HepG2 (cell line): ENCODE results near the gene CALY. TPM values are rescaled to one million over a fixed set of nuclear protein-coding genes. Genes with fewer than 3 reads are reported as not detected.

Source experiments
- ATAC-seq: fragments of 200-7000 bp; cut with Tn5 transposase; 3 replicates; pipeline ENCODE4 v1.9.1; 2020; ENCODE audit warnings: mild to moderate bottlenecking, moderate library complexity
- BruUV-seq: library from RNA; stranded (reverse); fragments of 400-500 nt; replicated peaks from 2 replicates; lab custom pipeline; 2021; lab: Mats Ljungman, UMichigan
- CTCF ChIA-PET: fragments of 300-600 bp; formaldehyde crosslinking; extraction: SDS; loops from one replicate; lab custom pipeline; 2021; ENCODE audit warnings: low total read pairs, inconsistent platforms, low intra/inter-chr PET ratio; lab: Yijun Ruan, JAX
- POLR2A ChIA-PET: fragments of 350-600 bp; sonication (Branson Sonifier 250); formaldehyde crosslinking; loops from one replicate; lab custom pipeline; 2020; ENCODE audit warnings: antibody characterized with exemption, inconsistent platforms; lab: Yijun Ruan, JAX
- DNase-seq: peaks from one replicate; pipeline ENCODE4 v3.0.0-alpha.2; 2015; ENCODE audit warnings: low spot score
- FAIRE-seq: peaks from 3 replicates; lab custom pipeline; 2011; peaks lifted over from hg19 to GRCh38; lab: Jason Lieb, UNC
- H2AFZ ChIP-seq: one replicate; pipeline ENCODE4 v1.6.1; 2011; ENCODE audit warnings: low read length, inconsistent platforms
- H3K27ac ChIP-seq: fragments of 300-600 bp; 3 replicates; pipeline ENCODE4 v1.8.0; 2011; ENCODE audit warnings: mixed run types, mild to moderate bottlenecking, mixed read lengths, low read length, inconsistent platforms; ENCODE audit not compliant: insufficient read depth; ENCODE audit errors: extremely low read length
- H3K27me3 ChIP-seq, 2 experiments: fragments of 200-600 bp in 1 of 2; 2 replicates in 1 of 2; 3 replicates in 1 of 2; pipeline versions ENCODE4 v1.6.0 to v1.8.0; 2011; ENCODE audit warnings: low read length in 2 of 2, mild to moderate bottlenecking in 2 of 2, moderate library complexity in 2 of 2, inconsistent platforms in 1 of 2; ENCODE audit not compliant: insufficient read depth in 2 of 2, control insufficient read depth in 1 of 2
- H3K36me3 ChIP-seq, 2 experiments: fragments of 200-600 bp in 1 of 2; replicated peaks in 1 of 2; 2 replicates in 1 of 2; 3 replicates in 1 of 2; pipeline versions ENCODE4 v1.5.1 to v1.8.0; 2011; ENCODE audit warnings: low read length in 2 of 2, inconsistent platforms in 1 of 2; ENCODE audit not compliant: insufficient read depth in 2 of 2, control insufficient read depth in 1 of 2
- H3K4me1 ChIP-seq: 2 replicates; pipeline ENCODE4 v1.5.1; 2012; ENCODE audit warnings: low read length, inconsistent platforms; ENCODE audit not compliant: insufficient read depth
- H3K4me2 ChIP-seq: 2 replicates; pipeline ENCODE4 v1.6.0; 2011; ENCODE audit warnings: low read depth, low read length, inconsistent platforms
- H3K4me3 ChIP-seq, 3 experiments: fragments of 200-600 bp in 1 of 3; sonication (generic), shearing (Covaris generic) in 1 of 3; replicated peaks in 1 of 3; 2 replicates each; pipeline ENCODE4 v1.5.1; 2011 to 2016; ENCODE audit warnings: low read length in 3 of 3, inconsistent platforms in 2 of 3, low read depth in 2 of 3, mild to moderate bottlenecking in 2 of 3, control low read depth in 1 of 3, mixed read lengths in 1 of 3; ENCODE audit not compliant: insufficient read depth in 1 of 3
- H3K79me2 ChIP-seq: one replicate; pipeline ENCODE4 v1.6.1; 2011; ENCODE audit warnings: low read length, inconsistent platforms; ENCODE audit not compliant: insufficient read depth
- H3K9ac ChIP-seq: 2 replicates; pipeline ENCODE4 v1.6.0; 2011; ENCODE audit warnings: mild to moderate bottlenecking, low read depth, low read length, inconsistent platforms; ENCODE audit not compliant: insufficient read depth
- H3K9me3 ChIP-seq: 2 replicates; pipeline ENCODE4 v1.5.1; 2012; ENCODE audit warnings: mild to moderate bottlenecking, low read length
- H4K20me1 ChIP-seq: 2 replicates; pipeline ENCODE4 v1.6.0; 2011; ENCODE audit warnings: inconsistent platforms, mild to moderate bottlenecking, low read length, moderate library complexity; ENCODE audit not compliant: insufficient read depth
- MTA1 ChIP-seq: sonication (generic); formaldehyde crosslinking; IDR thresholded peaks from 2 replicates; pipeline ENCODE4 v1.4.0; 2020; ENCODE audit warnings: missing genetic modification reagents, mild to moderate bottlenecking, borderline replicate concordance
- RFXANK ChIP-seq: IDR thresholded peaks from 2 replicates; pipeline ENCODE4 v1.6.1; 2016
- ZNF101 ChIP-seq: sonication (generic); formaldehyde crosslinking; IDR thresholded peaks from 2 replicates; pipeline ENCODE4 v1.4.0; 2020; ENCODE audit warnings: mild to moderate bottlenecking, low read depth, missing genetic modification reagents, borderline replicate concordance
- WGBS: methylation state at CpG from one replicate; pipeline ENCODE4 v1.1.6; 2017; ENCODE audit warnings: low lambda C conversion rate; 5-methylcytosine and 5-hydroxymethylcytosine counted together
- in situ Hi-C: cut with HindIII; loops from 2 replicates; pipeline ENCODE4 v1.10.0; 2017; ENCODE audit warnings: low pct_unique_long_range_greater_than_20kb; ENCODE audit not compliant: extremely low pct_ligation_motif_present
- intact Hi-C: fragments of 100-400 bp; cut with micrococcal nuclease; formaldehyde crosslinking; loops from one replicate; pipeline ENCODE4 v1.10.0; 2022; ENCODE audit not compliant: unreplicated experiment
- polyA plus RNA-seq, 8 experiments: library from polyadenylated mRNA; depleted of rRNA in 3 of 8; stranded (reverse) in 7 of 8; unstranded in 1 of 8; fragments of >200 nt; fragmentation: Illumina TruSeq in 4 of 8; extraction: Trizol in 4 of 8; gene quantifications; 2 replicates each; pipeline versions ENCODE4 v1.2.1 to v1.2.3, GENCODE V29; 2011 to 2016; ENCODE audit warnings: low read depth in 4 of 8, missing spikeins in 1 of 8, mixed read lengths in 1 of 8; ENCODE audit not compliant: insufficient read depth in 1 of 8
- total RNA-seq, 5 experiments: library from RNA; depleted of rRNA; stranded (reverse); fragments of >200 nt; fragmentation: Illumina TruSeq; extraction: Trizol; gene quantifications; 2 replicates each; pipeline ENCODE4 v1.2.3, GENCODE V29; 2016; ENCODE audit warnings: low read depth in 1 of 5
- TF ChIP-seq, protein P1 (sequence below): sonication (generic); formaldehyde crosslinking; IDR thresholded peaks from 2 replicates; pipeline ENCODE4 v1.5.1; 2020; ENCODE audit warnings: mild to moderate bottlenecking, moderate library complexity, missing genetic modification reagents
- TF ChIP-seq, protein P2 (sequence below): sonication (generic); formaldehyde crosslinking; IDR thresholded peaks from 2 replicates; pipeline ENCODE4 v1.8.0; 2022; ENCODE audit warnings: mild to moderate bottlenecking, missing genetic modification reagents; ENCODE audit not compliant: insufficient replicate concordance
- TF ChIP-seq, protein P3 (sequence below): IDR thresholded peaks from 2 replicates; pipeline ENCODE4 v1.4.0; 2020; ENCODE audit warnings: mild to moderate bottlenecking, missing genetic modification reagents
- TF ChIP-seq, protein P4 (sequence below): sonication (generic); formaldehyde crosslinking; IDR thresholded peaks from 2 replicates; pipeline ENCODE4 v1.5.0; 2020; ENCODE audit warnings: missing genetic modification reagents, mild to moderate bottlenecking, borderline replicate concordance

Gene CALY
- total and polyA plus RNA-seq, 2 of the 13 experiments (the other 11 are each of a cell fraction or from before 2014, with no cell fraction given): 0.08 TPM; not detected in 1

DNA sequence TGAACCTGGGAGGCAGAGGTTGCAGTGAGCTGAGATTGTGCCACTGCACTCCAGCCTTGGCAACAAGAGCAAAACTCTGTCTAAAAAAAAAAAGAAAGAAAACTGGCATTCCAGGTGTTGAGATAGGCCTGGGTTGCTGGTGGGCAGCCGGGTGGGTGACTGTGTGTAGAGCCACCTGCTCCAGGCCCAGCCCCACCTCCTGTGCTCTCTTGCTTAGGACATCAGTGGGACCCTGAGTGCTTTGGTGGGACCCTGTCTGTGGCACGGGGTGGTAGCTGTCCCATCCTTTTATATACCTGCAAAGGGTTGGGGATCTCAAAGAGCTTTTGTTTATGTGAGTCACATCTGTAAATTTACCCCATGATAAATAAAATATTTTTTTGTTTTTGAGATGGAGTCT, 48.5 kb upstream of the CALY start:
- no peaks in the 10 kb centered on the region for H3K9me3 ChIP-seq
- no peak overlapping the region for H3K9ac ChIP-seq
- ChIA-PET CTCF (no interaction called here), POLR2A (no interaction called here)
- FAIRE-seq: no peak
- no peak for DNase-seq
- in situ Hi-C loops (no loop called here), intact Hi-C loops (no loop called here)
- H3K4me2 ChIP-seq: no peak overlapping the region
- no peaks in the 10 kb centered on the region for H3K36me3 ChIP-seq
- TF ChIP-seq, protein P1, sequence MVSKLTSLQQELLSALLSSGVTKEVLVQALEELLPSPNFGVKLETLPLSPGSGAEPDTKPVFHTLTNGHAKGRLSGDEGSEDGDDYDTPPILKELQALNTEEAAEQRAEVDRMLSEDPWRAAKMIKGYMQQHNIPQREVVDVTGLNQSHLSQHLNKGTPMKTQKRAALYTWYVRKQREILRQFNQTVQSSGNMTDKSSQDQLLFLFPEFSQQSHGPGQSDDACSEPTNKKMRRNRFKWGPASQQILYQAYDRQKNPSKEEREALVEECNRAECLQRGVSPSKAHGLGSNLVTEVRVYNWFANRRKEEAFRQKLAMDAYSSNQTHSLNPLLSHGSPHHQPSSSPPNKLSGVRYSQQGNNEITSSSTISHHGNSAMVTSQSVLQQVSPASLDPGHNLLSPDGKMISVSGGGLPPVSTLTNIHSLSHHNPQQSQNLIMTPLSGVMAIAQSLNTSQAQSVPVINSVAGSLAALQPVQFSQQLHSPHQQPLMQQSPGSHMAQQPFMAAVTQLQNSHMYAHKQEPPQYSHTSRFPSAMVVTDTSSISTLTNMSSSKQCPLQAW (CRISPR knock-in tag): no peak
- TF ChIP-seq, protein P2, sequence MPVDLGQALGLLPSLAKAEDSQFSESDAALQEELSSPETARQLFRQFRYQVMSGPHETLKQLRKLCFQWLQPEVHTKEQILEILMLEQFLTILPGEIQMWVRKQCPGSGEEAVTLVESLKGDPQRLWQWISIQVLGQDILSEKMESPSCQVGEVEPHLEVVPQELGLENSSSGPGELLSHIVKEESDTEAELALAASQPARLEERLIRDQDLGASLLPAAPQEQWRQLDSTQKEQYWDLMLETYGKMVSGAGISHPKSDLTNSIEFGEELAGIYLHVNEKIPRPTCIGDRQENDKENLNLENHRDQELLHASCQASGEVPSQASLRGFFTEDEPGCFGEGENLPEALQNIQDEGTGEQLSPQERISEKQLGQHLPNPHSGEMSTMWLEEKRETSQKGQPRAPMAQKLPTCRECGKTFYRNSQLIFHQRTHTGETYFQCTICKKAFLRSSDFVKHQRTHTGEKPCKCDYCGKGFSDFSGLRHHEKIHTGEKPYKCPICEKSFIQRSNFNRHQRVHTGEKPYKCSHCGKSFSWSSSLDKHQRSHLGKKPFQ (CRISPR knock-in tag): no peak
- TF ChIP-seq RFXANK (CRISPR knock-in tag) (no peak), ZNF101 (CRISPR knock-in tag) (no peak)
- no peak overlapping the region for H3K27ac ChIP-seq
- no peaks in the 10 kb centered on the region; a peak in 1 of 5 replicates for H3K27me3 ChIP-seq
- no peak overlapping the region for H2AFZ ChIP-seq
- peaks cover 7% of the 10 kb centered on the region for H3K4me1 ChIP-seq
- no peaks in the 10 kb centered on the region for H3K79me2 ChIP-seq
- 88% methylated on average over 2 of the region's 2 CpGs for WGBS
- ATAC-seq: no peak
- H4K20me1 ChIP-seq: no peaks in the 10 kb centered on the region
- BruUV-seq: no TSS peak
- no peak overlapping the region for H3K4me3 ChIP-seq

DNA sequence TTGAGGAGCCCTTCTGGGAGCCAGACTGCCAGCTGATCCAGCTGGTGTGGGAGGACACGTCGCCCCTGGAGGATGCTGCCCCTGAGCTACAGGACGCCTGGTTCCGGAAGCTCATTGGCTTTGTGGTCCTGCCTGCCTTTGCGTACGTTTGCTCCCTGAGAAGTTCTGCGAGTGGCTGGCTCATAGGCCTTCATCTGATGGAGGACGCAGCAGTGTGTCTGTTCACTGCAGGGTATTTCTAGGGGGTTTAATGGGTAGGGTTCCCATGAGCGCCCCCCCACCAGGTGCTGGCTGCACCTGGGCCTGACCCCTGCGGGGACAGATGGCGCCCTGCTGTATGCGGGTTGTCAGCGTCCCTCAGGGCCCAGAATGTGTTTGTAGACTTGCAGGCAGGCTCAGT, 47.4 kb upstream of the CALY start:
- DNase-seq: no peak
- H3K36me3 ChIP-seq: no peaks in the 10 kb centered on the region
- no peaks in the 10 kb centered on the region for H3K9me3 ChIP-seq
- no peak overlapping the region for H3K4me2 ChIP-seq
- H3K79me2 ChIP-seq: no peaks in the 10 kb centered on the region
- CTCF ChIA-PET: no interaction called here
- intact Hi-C loops (no loop called here), in situ Hi-C loops (no loop called here)
- ATAC-seq: no peak
- H3K9ac ChIP-seq: no peak overlapping the region
- H2AFZ ChIP-seq: no peak overlapping the region
- WGBS: 64% methylated on average over 12 of the region's 13 CpGs
- H3K4me1 ChIP-seq: peaks cover 7% of the 10 kb centered on the region
- H3K27ac ChIP-seq: no peak overlapping the region
- POLR2A ChIA-PET: interaction anchor here (1.0 to 1.3 kb wide), 2 partner anchors 10 to 27 kb away, joined by 3 to 4 read pairs; partner anchors contain the start of gene MTG1
- H3K4me3 ChIP-seq: no peak overlapping the region
- no TSS peak for BruUV-seq
- no peak for FAIRE-seq
- no peaks in the 10 kb centered on the region; a peak in 1 of 5 replicates for H3K27me3 ChIP-seq
- H4K20me1 ChIP-seq: no peaks in the 10 kb centered on the region
- TF ChIP-seq, protein P3, sequence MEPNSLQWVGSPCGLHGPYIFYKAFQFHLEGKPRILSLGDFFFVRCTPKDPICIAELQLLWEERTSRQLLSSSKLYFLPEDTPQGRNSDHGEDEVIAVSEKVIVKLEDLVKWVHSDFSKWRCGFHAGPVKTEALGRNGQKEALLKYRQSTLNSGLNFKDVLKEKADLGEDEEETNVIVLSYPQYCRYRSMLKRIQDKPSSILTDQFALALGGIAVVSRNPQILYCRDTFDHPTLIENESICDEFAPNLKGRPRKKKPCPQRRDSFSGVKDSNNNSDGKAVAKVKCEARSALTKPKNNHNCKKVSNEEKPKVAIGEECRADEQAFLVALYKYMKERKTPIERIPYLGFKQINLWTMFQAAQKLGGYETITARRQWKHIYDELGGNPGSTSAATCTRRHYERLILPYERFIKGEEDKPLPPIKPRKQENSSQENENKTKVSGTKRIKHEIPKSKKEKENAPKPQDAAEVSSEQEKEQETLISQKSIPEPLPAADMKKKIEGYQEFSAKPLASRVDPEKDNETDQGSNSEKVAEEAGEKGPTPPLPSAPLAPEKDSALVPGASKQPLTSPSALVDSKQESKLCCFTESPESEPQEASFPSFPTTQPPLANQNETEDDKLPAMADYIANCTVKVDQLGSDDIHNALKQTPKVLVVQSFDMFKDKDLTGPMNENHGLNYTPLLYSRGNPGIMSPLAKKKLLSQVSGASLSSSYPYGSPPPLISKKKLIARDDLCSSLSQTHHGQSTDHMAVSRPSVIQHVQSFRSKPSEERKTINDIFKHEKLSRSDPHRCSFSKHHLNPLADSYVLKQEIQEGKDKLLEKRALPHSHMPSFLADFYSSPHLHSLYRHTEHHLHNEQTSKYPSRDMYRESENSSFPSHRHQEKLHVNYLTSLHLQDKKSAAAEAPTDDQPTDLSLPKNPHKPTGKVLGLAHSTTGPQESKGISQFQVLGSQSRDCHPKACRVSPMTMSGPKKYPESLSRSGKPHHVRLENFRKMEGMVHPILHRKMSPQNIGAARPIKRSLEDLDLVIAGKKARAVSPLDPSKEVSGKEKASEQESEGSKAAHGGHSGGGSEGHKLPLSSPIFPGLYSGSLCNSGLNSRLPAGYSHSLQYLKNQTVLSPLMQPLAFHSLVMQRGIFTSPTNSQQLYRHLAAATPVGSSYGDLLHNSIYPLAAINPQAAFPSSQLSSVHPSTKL (CRISPR knock-in tag): no peak
- no peak for TF ChIP-seq MTA1 (CRISPR knock-in tag)
- TF ChIP-seq, protein P4, sequence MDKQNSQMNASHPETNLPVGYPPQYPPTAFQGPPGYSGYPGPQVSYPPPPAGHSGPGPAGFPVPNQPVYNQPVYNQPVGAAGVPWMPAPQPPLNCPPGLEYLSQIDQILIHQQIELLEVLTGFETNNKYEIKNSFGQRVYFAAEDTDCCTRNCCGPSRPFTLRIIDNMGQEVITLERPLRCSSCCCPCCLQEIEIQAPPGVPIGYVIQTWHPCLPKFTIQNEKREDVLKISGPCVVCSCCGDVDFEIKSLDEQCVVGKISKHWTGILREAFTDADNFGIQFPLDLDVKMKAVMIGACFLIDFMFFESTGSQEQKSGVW (CRISPR knock-in tag): no peak
